SK-N-SH (cell line): ENCODE measurements around the gene KCNK6. TPM values are rescaled to one million over a fixed set of nuclear protein-coding genes. Genes with fewer than 3 reads are reported as not detected.

Source experiments
- CTCF ChIA-PET: fragments of 300-600, 350-600 bp; formaldehyde crosslinking; extraction: SDS; loops from one replicate; lab custom pipeline; 2021; lab: Yijun Ruan, JAX
- POLR2A ChIA-PET: fragments of 350-600 bp; sonication (Branson Sonifier 250); formaldehyde crosslinking; extraction: SDS; loops from one replicate; lab custom pipeline; 2020; ENCODE audit warnings: antibody characterized with exemption, inconsistent platforms; lab: Yijun Ruan, JAX
- DNase-seq: peaks from one replicate; pipeline ENCODE4 v3.0.0; 2012
- H2AFZ ChIP-seq: fragments of 200-600 bp; sonication (generic); 2 replicates; pipeline ENCODE4 v1.8.1; 2016; ENCODE audit warnings: antibody characterized with exemption, mild to moderate bottlenecking, low read depth
- H3F3A ChIP-seq: fragments of 200-600 bp; sonication (generic); replicated peaks from 2 replicates; pipeline ENCODE3; 2016; ENCODE audit warnings: antibody characterized with exemption, mild to moderate bottlenecking; ENCODE audit not compliant: insufficient read depth
- H3K27ac ChIP-seq, 2 experiments: fragments of 200-500 bp in 1 of 2; fragments of 200-600 bp in 1 of 2; sonication (Bioruptor generic) in 1 of 2; sonication (generic), shearing (Covaris generic) in 1 of 2; 2 replicates each; pipeline versions ENCODE4 v1.5.1 to v1.6.1; 2014 to 2016; ENCODE audit warnings: low read depth in 2 of 2, inconsistent platforms in 1 of 2, low read length in 1 of 2, mild to moderate bottlenecking in 1 of 2, mixed read lengths in 1 of 2
- H3K27me3 ChIP-seq: fragments of 200-600 bp; sonication (generic), shearing (Covaris generic); 2 replicates; pipeline ENCODE4 v1.6.1; 2016; ENCODE audit warnings: mixed run types; ENCODE audit not compliant: insufficient read depth
- H3K36me3 ChIP-seq, 2 experiments: fragments of 200-500 bp in 1 of 2; fragments of 200-600 bp in 1 of 2; sonication (Bioruptor generic) in 1 of 2; sonication (generic) in 1 of 2; replicated peaks in 1 of 2; 2 replicates each; pipeline versions ENCODE3 to v1.5.1; 2014 to 2016; ENCODE audit warnings: low read length in 1 of 2, mild to moderate bottlenecking in 1 of 2; ENCODE audit not compliant: insufficient read depth in 2 of 2, control insufficient read depth in 1 of 2
- H3K4me1 ChIP-seq, 2 experiments: fragments of 200-500 bp in 1 of 2; fragments of 200-600 bp in 1 of 2; sonication (Bioruptor generic) in 1 of 2; sonication (generic), shearing (Covaris generic) in 1 of 2; 2 replicates each; pipeline versions ENCODE4 v1.5.1 to v1.6.1; 2014 to 2016; ENCODE audit warnings: low read depth in 1 of 2, low read length in 1 of 2, mixed run types in 1 of 2; ENCODE audit not compliant: insufficient read depth in 2 of 2, control insufficient read depth in 1 of 2
- H3K4me2 ChIP-seq: fragments of 200-600 bp; sonication (generic), shearing (Covaris generic); 2 replicates; pipeline ENCODE4 v1.6.1; 2017; ENCODE audit warnings: mixed run types
- H3K4me3 ChIP-seq, 2 experiments: fragments of 200-500 bp in 1 of 2; fragments of 200-600 bp in 1 of 2; sonication (Bioruptor generic) in 1 of 2; sonication (generic), shearing (Covaris generic) in 1 of 2; 2 replicates each; pipeline versions ENCODE4 v1.5.1 to v1.8.1; 2014 to 2016; ENCODE audit warnings: low read depth in 2 of 2, inconsistent platforms in 1 of 2, low read length in 1 of 2, mild to moderate bottlenecking in 1 of 2, mixed read lengths in 1 of 2, moderate library complexity in 1 of 2
- H3K79me2 ChIP-seq: fragments of 200-600 bp; sonication (generic); 2 replicates; pipeline ENCODE4 v1.8.1; 2017; ENCODE audit warnings: mild to moderate bottlenecking; ENCODE audit not compliant: insufficient read depth
- H3K9ac ChIP-seq: fragments of 200-600 bp; sonication (generic); 2 replicates; pipeline ENCODE4 v1.6.1; 2017; ENCODE audit warnings: mixed run types
- H3K9me2 ChIP-seq: fragments of 200-600 bp; sonication (generic); 2 replicates; pipeline ENCODE4 v1.6.1; 2017; ENCODE audit warnings: mixed run types
- H3K9me3 ChIP-seq: fragments of 200-600 bp; sonication (generic); 2 replicates; pipeline ENCODE4 v1.6.1; 2017; ENCODE audit warnings: mixed run types, mild to moderate bottlenecking, moderate library complexity
- H4K20me1 ChIP-seq: fragments of 200-600 bp; sonication (generic); 2 replicates; pipeline ENCODE4 v1.6.1; 2017; ENCODE audit warnings: mild to moderate bottlenecking, mixed run types; ENCODE audit not compliant: insufficient read depth
- ELF1 ChIP-seq: IDR thresholded peaks from 2 replicates; pipeline ENCODE4 v1.4.0; 2012
- EP300 ChIP-seq, 2 experiments: IDR thresholded peaks; 2 replicates each; pipeline versions ENCODE4 v1.4.0 to v1.6.1; 2012; ENCODE audit warnings: borderline replicate concordance in 1 of 2, low read depth in 1 of 2, low read length in 1 of 2
- EZH2phosphoT487 ChIP-seq: fragments of 200-600 bp; sonication (generic); IDR thresholded peaks from 2 replicates; pipeline ENCODE4 v1.6.1; 2017; ENCODE audit warnings: low read depth, mixed run types, mild to moderate bottlenecking, antibody characterized with exemption, moderate library complexity, borderline replicate concordance
- FOSL2 ChIP-seq: IDR thresholded peaks from 2 replicates; pipeline ENCODE4 v1.4.0; 2012; ENCODE audit warnings: low read depth, mild to moderate bottlenecking, moderate library complexity, borderline replicate concordance
- FOXM1 ChIP-seq: IDR thresholded peaks from 2 replicates; pipeline ENCODE4 v1.4.0; 2012; ENCODE audit warnings: low read depth, mild to moderate bottlenecking
- GABPA ChIP-seq: IDR thresholded peaks from 2 replicates; pipeline ENCODE4 v1.4.0; 2012; ENCODE audit warnings: low read depth, mild to moderate bottlenecking
- GATA2 ChIP-seq: sonication (generic); formaldehyde crosslinking; IDR thresholded peaks from 2 replicates; pipeline ENCODE4 v1.5.0; 2020; ENCODE audit warnings: mild to moderate bottlenecking, missing genetic modification reagents
- MXI1 ChIP-seq: IDR thresholded peaks from 2 replicates; pipeline ENCODE4 v1.6.1; 2012; ENCODE audit warnings: mild to moderate bottlenecking, low read depth, low read length, improper control_type of control experiment
- POLR2AphosphoS5 ChIP-seq: IDR thresholded peaks from 2 replicates; pipeline ENCODE4 v1.6.1; 2012; ENCODE audit warnings: low read depth, low read length
- RAD21 ChIP-seq: IDR thresholded peaks from 2 replicates; pipeline ENCODE4 v1.6.1; 2012; ENCODE audit warnings: mild to moderate bottlenecking, low read length
- RCOR1 ChIP-seq: fragments of 150-350 bp; IDR thresholded peaks from 2 replicates; pipeline ENCODE4 v1.6.1; 2017; ENCODE audit warnings: antibody characterized with exemption, low read length
- RFX5 ChIP-seq: IDR thresholded peaks from 2 replicates; pipeline ENCODE4 v1.6.1; 2012; ENCODE audit warnings: mild to moderate bottlenecking, improper control_type of control experiment, low read length
- SIN3A ChIP-seq: IDR thresholded peaks from 2 replicates; pipeline ENCODE4 v1.6.1; 2012; ENCODE audit warnings: low read depth, mild to moderate bottlenecking, low read length, moderate library complexity, borderline replicate concordance
- SMC3 ChIP-seq: IDR thresholded peaks from 2 replicates; pipeline ENCODE4 v1.6.1; 2012; ENCODE audit warnings: low read depth, low read length, improper control_type of control experiment
- TAF1 ChIP-seq: IDR thresholded peaks from 2 replicates; pipeline ENCODE4 v1.6.1; 2012; ENCODE audit warnings: low read depth, mild to moderate bottlenecking, low read length, moderate library complexity, borderline replicate concordance
- YY1 ChIP-seq: IDR thresholded peaks from 2 replicates; pipeline ENCODE4 v1.4.0; 2012; ENCODE audit warnings: low read depth, mild to moderate bottlenecking
- WGBS: methylation state at CpG from one replicate; pipeline ENCODE4 v1.1.6; 2017; ENCODE audit warnings: low lambda C conversion rate; 5-methylcytosine and 5-hydroxymethylcytosine counted together
- polyA plus RNA-seq, 3 experiments: library from polyadenylated mRNA; depleted of rRNA; stranded (reverse); fragments of >200 nt; gene quantifications; 2 replicates each; pipeline ENCODE4 v1.2.3, GENCODE V29; 2012
- TF ChIP-seq, protein P1 (sequence below): fragments of 200-600 bp; sonication (generic); IDR thresholded peaks from 2 replicates; pipeline ENCODE4 v1.6.1; 2017; ENCODE audit warnings: antibody characterized with exemption, mild to moderate bottlenecking, moderate library complexity
- TF ChIP-seq, protein P2 (sequence below): IDR thresholded peaks from 2 replicates; pipeline ENCODE4 v1.4.0; 2012; ENCODE audit warnings: low read depth, borderline replicate concordance
- TF ChIP-seq, protein P3 (sequence below): IDR thresholded peaks from 2 replicates; pipeline ENCODE4 v1.4.0; 2012; ENCODE audit warnings: low read depth, borderline replicate concordance
- TF ChIP-seq, protein P4 (sequence below): fragments of 150-350 bp; IDR thresholded peaks from 2 replicates; pipeline ENCODE4 v1.6.1; 2016; ENCODE audit warnings: mild to moderate bottlenecking, low read depth, low read length

Gene KCNK6
- polyA plus RNA-seq, 1 of the 3 experiments (the other 2 are of a cell fraction) = 0.26 TPM

DNA sequence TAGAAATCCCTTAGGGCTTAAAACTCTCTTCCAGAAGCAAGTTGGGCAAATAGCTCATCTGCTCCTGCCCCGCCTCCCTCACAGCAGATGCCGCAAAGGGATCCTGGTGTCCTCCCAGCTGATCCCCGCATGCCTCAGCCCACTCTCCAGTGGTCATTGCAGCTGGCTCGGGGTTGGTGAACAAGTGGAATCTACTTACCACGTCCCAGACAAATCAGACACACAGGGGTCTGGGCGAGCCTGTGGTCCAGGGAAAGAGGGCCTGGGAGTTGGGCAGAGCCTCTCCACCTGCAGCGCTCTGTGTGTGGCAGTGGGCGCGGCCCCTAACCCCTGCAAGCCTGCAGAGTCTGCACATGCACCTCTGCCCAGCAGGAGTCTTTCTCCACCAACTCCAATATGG, 26.4 kb upstream of the KCNK6 start:
- Histone ChIP-seq H3K4me1 (peaks cover 0 to 7% of the 10 kb centered on the region in 2 experiments; a peak in 1 of 4 replicates), H3K36me3 (no peaks in the 10 kb centered on the region), H3K9me2 (no peaks in the 10 kb centered on the region), H3K9ac (no peak overlapping the region), H3K79me2 (no peaks in the 10 kb centered on the region), H3K9me3 (no peaks in the 10 kb centered on the region), H3K27ac (no peak overlapping the region), H3K27me3 (no peaks in the 10 kb centered on the region), H3K4me2 (no peak overlapping the region), H4K20me1 (no peaks in the 10 kb centered on the region), H3F3A (no peaks in the 10 kb centered on the region), H3K4me3 (no peak overlapping the region), H2AFZ (no peak overlapping the region)
- TF ChIP-seq MXI1 = no peak
- TF ChIP-seq, protein P1, sequence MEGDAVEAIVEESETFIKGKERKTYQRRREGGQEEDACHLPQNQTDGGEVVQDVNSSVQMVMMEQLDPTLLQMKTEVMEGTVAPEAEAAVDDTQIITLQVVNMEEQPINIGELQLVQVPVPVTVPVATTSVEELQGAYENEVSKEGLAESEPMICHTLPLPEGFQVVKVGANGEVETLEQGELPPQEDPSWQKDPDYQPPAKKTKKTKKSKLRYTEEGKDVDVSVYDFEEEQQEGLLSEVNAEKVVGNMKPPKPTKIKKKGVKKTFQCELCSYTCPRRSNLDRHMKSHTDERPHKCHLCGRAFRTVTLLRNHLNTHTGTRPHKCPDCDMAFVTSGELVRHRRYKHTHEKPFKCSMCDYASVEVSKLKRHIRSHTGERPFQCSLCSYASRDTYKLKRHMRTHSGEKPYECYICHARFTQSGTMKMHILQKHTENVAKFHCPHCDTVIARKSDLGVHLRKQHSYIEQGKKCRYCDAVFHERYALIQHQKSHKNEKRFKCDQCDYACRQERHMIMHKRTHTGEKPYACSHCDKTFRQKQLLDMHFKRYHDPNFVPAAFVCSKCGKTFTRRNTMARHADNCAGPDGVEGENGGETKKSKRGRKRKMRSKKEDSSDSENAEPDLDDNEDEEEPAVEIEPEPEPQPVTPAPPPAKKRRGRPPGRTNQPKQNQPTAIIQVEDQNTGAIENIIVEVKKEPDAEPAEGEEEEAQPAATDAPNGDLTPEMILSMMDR = no peak
- no peak for TF ChIP-seq GABPA
- TF ChIP-seq SMC3 = no peak
- no peak for TF ChIP-seq EP300 (IDR thresholded peaks at IDR 0.05; ENCODE audit: borderline replicate concordance in 1 of 2, low read depth in 1 of 2, low read length in 1 of 2)
- TF ChIP-seq, protein P2, sequence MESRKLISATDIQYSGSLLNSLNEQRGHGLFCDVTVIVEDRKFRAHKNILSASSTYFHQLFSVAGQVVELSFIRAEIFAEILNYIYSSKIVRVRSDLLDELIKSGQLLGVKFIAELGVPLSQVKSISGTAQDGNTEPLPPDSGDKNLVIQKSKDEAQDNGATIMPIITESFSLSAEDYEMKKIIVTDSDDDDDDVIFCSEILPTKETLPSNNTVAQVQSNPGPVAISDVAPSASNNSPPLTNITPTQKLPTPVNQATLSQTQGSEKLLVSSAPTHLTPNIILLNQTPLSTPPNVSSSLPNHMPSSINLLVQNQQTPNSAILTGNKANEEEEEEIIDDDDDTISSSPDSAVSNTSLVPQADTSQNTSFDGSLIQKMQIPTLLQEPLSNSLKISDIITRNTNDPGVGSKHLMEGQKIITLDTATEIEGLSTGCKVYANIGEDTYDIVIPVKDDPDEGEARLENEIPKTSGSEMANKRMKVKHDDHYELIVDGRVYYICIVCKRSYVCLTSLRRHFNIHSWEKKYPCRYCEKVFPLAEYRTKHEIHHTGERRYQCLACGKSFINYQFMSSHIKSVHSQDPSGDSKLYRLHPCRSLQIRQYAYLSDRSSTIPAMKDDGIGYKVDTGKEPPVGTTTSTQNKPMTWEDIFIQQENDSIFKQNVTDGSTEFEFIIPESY = no peak
- TF ChIP-seq RFX5 = no peak
- no peak for TF ChIP-seq RAD21
- TF ChIP-seq FOXM1 = no peak
- no peak for TF ChIP-seq ELF1
- no peak for TF ChIP-seq SIN3A
- TF ChIP-seq RCOR1 = no peak
- POLR2A ChIA-PET = interaction anchor here (0.6 kb wide), 1 partner anchor 52 kb away, joined by 3 read pairs; no protein-coding TSS in a partner anchor
- no peak for DNase-seq
- CTCF ChIA-PET = no interaction called here
- WGBS = 86% methylated on average over 9 of the region's 9 CpGs

DNA sequence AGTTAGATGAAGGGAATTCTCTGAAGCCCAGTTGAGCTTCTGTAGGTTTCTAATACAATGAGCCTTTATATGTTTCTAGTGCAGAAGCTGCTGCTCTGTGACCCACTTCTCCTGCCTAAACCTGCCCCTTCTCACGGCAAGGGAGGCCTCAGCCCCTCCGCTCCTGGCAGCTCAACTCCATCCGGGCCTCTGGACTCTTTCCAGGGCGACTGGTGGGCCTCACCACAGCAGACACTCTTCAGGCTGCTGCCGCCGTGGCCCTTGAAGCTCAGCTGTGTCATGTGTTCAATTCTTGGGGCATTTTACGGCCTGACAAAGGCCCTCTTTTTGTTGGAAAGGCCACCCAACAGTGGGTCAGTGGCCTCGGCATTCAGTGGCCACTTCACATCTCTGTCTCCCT, 25.6 kb upstream of the KCNK6 start:
- POLR2A ChIA-PET = no interaction called here
- Histone ChIP-seq H3K79me2 (no peaks in the 10 kb centered on the region), H3K9me2 (no peaks in the 10 kb centered on the region), H3K4me1 (no peaks in the 10 kb centered on the region; a peak in 1 of 4 replicates), H2AFZ (no peak overlapping the region), H3K4me2 (no peak overlapping the region), H3K9me3 (no peaks in the 10 kb centered on the region), H3K27ac (no peak overlapping the region), H4K20me1 (no peaks in the 10 kb centered on the region), H3F3A (peaks cover under 1% of the 10 kb centered on the region), H3K9ac (no peak overlapping the region), H3K4me3 (no peak overlapping the region), H3K36me3 (no peaks in the 10 kb centered on the region), H3K27me3 (no peaks in the 10 kb centered on the region)
- WGBS = 76% methylated on average over 8 of the region's 8 CpGs
- no peak for DNase-seq
- CTCF ChIA-PET = interaction anchor here (1.0 kb wide), 1 partner anchor 50 kb away, joined by 3 read pairs; no protein-coding TSS in a partner anchor
- no peak for TF ChIP-seq GATA2 (CRISPR knock-in tag)
- TF ChIP-seq, protein P3, sequence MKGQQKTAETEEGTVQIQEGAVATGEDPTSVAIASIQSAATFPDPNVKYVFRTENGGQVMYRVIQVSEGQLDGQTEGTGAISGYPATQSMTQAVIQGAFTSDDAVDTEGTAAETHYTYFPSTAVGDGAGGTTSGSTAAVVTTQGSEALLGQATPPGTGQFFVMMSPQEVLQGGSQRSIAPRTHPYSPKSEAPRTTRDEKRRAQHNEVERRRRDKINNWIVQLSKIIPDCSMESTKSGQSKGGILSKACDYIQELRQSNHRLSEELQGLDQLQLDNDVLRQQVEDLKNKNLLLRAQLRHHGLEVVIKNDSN = no peak
- TF ChIP-seq EZH2phosphoT487 = no peak
- TF ChIP-seq, protein P4, sequence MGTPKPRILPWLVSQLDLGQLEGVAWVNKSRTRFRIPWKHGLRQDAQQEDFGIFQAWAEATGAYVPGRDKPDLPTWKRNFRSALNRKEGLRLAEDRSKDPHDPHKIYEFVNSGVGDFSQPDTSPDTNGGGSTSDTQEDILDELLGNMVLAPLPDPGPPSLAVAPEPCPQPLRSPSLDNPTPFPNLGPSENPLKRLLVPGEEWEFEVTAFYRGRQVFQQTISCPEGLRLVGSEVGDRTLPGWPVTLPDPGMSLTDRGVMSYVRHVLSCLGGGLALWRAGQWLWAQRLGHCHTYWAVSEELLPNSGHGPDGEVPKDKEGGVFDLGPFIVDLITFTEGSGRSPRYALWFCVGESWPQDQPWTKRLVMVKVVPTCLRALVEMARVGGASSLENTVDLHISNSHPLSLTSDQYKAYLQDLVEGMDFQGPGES = no peak
- TF ChIP-seq SMC3 = no peak
- no peak for TF ChIP-seq TAF1
- no peak for TF ChIP-seq POLR2AphosphoS5
- TF ChIP-seq, protein P1 = no peak
- TF ChIP-seq EP300 (IDR thresholded peaks at IDR 0.05; ENCODE audit: borderline replicate concordance in 1 of 2, low read depth in 1 of 2, low read length in 1 of 2) = no peak
- no peak for TF ChIP-seq FOSL2
- TF ChIP-seq ELF1 = no peak
- no peak for TF ChIP-seq YY1
